EL (cell line): Measurements from ENCODE around the gene RBBP8NL.

Source experiments
- DNase-seq: peaks from one replicate; pipeline ENCODE4 v3.0.0-alpha.2; 2016

RBBP8NL gene

GRCh38 chr20:62427172-62428001 is at the start of gene RBBP8NL:
RBBP8NL (minus strand) TSS chr20:62427539; CDS start chr20:62419647, 7,892 bp downstream.
- no peak for DNase-seq

GRCh38 chr20:62476056-62476838 is 48.9 kb upstream of the RBBP8NL start:
- no peak for DNase-seq

GRCh38 chr20:62475772-62476055 is 48.4 kb upstream of the RBBP8NL start, which contains the start of gene GATA5:
GATA5 (minus strand) TSS chr20:62475995; CDS start chr20:62475521, 474 bp downstream.
- DNase-seq, result no peak

DNA sequence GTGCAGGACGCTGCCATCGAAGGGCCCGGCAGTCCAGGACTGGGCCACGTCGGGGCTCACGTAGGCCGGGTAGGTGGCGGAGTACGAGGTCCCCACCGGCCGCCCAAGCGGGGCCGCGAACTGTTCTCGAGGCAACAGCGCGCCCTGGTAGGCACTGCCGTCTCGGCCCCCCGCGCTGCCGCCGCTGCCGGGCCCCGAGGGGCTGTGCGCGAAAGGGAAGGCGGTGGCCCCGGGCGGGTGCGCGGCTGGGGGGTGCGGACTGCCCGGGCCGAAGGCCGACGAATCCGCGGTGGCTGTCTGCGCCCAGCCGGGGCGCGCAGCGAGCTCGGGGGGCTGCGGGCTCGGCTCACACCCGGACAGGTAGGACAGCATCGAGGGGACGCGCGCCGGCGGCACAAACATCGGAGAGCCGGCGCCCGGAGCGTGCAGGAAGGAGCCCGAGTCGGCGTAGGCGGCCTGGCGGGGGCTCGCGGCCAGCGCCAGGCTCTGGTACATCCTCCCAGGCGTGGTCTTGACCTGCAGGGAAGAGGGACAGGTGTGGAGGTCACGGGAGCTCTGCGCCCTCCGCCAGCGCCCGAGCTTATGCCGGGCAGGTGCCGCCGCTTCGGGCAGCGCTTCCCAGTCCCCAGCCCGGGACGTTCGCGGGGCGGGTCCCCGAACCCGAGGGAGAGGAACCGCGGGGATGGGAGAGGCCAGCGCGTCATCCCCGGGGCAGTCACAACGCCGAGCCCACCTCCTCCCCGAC is 47.9 kb upstream of the RBBP8NL start:
- no peak for DNase-seq

DNA sequence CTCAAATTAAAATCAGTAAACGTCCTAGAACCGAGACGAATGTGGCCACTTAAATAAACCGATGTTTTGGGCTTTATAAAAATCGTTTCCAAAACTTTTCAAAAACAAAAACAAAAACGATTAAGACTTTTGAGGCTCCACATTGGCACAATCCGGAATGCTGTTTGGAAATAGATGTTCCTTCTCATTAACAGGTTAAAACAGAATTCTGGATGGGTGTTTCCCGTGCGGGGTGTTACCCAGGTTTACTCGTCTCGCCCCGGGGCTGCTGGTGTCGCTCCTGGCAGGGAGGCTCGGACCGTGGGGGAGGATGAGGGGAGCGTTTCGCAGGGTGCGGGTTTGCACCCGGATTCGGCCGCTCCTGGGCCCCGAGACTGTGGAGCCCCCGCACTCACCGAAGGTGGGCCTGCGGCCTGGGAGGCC is 47.3 kb upstream of the RBBP8NL start:
- DNase-seq, result no peak

DNA sequence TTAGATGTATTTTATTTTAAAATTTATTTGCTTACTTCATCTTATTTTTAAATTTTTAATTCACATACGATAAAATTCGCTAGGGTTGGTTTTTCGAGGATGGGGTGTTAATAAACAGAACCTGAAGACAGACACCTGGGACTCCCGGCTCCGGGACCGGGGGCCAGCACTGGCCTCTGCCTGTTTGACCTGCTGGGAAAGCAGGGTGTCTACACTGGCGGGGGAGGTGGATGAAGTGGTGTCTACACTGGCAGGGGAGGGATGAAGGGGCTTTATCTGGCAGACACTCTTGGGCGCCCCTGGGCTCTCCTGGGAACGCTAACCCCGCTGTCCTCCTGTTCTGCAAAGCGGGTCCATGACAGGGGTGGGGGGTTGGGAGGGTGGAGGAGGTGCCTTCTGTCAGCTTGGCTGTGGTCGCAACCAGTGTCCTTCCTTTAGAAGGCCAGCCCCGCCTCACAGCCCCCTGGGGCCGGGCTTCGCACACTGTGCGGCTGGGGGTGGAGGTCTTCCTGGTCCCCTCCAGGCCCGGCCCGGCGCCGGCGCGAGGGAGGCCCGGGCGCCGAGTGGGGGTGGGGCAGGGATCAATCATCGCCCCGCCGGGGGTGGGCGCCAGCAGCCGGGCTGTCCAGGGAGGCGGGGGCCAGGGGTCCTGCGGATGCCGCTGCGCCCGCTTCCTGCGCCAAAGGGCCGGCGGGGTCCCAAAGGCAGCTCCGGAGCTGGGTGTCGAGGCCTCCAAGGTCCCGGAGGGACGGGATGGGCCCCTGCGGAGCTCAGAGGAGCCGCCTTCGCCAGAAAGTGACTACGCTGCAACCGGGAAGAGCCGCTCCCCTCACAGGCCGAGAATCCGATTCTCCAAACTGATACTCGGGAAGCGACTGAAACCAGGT is 46.6 kb upstream of the RBBP8NL start:
- DNase-seq, result no peak

DNA sequence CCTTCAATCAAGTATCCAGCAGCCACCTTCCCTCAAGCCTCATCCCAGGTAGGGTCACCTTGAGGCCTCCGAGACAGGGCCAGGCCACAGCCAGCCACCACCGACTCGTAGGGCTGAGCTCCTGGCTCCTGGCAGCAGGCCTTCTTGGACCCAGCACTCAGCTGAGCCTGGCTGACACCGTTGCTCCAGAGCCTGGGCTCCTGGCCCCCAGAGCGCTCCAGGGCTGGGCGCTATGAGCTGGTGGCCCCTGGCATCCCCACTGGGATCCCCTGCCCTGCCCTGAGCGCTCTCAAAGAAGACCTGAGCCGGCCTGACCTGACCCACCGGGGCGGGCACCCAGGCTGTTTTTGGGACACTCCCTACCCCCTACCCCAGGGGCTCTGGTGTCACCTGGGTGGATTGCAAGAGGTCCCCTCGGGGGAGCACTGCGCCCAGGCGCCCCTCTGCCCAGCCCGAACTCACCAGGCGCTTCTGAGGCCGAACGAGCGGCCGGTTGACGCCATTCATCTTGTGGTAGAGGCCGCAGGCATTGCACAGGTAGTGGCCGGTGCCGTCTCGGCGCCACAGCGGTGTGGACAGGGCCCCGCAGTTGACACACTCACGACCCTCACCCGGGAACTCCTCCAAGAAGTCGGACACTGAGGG is 45.7 kb upstream of the RBBP8NL start:
- no peak for DNase-seq

DNA sequence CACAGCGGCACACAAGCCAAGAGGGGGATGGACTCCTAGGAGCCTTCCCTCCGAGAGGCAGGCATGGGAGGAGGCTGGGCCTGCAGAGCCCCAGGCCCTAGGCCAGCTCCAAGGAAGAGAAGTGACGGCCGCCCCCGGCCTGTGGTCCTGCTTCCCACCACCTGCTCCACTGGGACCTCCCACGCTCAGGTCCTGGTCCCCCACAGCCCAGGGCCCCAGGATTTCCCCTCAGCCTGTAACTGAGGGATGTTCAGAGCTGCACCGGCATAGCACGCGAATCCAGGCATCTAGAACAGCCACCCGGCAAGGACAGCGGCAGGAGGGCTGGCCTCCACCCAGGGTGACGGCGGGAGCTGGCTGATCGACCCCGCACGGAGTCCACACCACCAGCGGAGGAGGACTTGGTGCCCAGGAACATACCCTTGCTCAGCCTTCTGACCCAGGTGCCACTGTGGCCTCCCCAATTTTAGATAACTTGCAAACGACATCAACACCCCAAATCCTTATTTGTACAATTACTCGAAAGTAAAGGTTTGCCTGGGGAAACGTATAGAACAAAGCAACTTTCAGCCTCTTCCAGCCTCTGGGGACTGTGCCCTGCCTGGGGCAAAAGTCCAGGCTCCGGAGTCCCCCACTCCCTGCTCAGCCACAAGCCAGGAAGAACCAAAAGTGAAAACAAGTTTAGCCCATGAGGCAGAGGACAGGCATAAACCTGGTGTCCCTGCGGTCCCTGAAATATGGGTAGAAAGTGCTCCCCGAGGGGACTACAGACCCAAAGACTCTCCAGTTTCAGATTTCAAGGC is 45.0 kb upstream of the RBBP8NL start:
- no peak for DNase-seq

DNA sequence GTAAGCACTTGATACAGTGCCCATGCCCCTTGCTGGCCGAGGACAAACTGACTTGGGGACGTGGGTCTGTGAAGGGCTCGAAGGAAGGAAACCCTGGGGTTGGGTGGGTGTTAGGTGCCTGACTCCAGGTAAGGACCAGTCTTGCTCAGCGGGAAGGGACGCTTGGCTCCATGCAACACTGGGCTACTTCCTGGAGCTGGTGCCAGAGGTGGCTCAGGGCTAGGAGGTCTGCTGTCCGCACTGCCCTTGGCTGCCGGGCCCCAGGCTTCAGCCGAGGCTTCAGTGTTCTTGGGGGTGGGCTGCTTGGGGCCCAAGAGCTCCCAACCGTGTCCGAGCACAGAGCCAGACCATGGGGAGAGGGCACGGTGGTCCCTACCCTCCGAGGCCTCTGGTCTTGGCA is 43.1 kb upstream of the RBBP8NL start:
- no peak for DNase-seq

DNA sequence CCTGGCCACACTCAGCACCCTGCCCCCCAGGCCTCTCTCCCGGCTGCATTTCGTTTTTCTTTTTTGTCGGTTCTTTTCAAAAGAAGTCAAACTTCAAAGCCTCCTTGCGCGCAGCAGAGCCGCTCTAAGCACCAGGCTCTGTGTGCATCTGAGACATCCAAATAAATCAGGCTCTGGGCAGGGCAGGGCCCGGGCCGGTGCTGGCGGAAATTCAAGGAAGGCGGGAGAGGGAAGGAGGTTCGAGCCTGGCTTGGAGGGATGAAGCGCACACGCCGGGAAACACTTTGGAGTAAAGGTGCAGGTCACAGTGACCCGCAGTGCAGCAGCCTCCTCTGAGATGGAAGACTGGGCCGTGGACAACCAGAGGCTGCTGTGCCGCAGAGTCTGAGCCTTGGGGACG is 42.7 kb upstream of the RBBP8NL start:
- no peak for DNase-seq

DNA sequence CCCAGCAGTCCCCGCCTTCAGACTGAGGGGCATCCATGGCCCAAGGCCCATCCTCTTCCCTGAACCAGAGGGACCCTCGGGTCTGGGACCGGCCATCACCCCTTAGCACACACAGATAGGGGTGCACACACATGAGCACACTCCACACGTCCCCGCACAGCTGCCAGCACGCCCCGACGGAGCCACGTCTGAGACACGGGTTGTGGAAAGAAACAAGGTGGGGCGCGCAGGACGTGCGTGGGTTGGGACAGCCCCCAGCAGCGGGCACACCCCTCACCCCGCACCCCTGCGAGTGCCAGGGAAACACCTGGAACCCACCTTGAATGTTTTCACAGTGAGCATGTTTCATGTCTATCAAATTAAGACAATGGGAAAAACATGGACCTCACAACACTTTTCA is 42.0 kb upstream of the RBBP8NL start:
- no peak for DNase-seq

GRCh38 chr20:62466806-62467537 is 39.6 kb upstream of the RBBP8NL start:
- no peak for DNase-seq

GRCh38 chr20:62466072-62466760 is 38.9 kb upstream of the RBBP8NL start:
- no peak for DNase-seq

GRCh38 chr20:62464990-62465389 is 37.7 kb upstream of the RBBP8NL start:
- DNase-seq, result no peak

DNA sequence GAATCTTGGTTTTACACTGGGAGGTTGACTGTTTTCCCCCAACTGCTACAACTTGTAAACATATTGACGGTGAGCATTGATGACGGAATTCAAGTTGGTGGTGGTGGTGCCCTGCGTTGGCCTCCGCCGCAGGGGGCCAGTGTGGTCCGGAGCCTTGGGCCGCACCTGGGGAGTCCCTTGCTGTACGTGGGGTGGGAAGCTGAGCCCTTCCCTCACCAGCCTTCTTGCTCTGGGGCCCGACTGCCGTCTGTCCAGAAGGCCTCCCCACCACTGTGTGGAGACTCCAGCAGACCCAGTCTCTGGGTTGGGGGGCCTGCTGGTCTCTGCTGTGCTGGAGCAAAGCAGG is 37.1 kb upstream of the RBBP8NL start:
- DNase-seq, result no peak

DNA sequence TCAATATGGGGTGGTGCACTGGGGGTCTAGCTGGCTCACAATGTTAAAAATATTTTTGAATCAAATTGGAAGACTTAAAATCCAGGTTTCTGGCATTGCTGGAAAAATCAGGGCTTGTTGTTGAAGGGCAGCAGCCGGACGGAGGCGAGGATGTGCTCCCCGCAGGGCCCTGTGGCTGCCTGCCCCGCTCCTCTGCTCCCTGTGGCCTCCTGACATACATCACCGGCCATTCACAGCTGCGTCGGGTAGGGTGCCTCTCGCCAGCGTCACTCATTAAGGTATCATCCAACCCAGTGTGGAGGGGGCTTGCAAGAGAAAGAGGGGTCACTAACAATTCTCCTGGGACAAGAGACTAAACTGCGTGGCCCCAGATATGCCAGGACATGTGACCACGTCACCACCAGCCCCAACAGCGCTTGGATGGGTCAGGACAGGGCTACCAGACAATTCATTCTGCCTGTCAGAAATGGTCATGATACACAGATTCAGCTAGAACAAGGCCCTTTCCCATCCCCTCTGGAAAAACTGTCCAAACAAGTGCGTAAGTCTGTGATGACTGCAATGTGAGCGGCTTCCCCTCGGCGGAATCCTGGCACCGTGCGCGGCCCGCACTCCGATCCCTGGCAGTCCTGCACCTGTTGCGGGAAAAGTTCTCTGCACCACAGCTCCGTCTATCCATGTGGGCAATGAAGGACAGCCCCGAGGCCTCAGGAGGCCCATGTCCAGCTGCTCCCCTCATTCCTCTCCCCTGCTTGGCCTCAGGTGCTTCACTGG is 36.5 kb upstream of the RBBP8NL start:
- DNase-seq, result no peak

GRCh38 chr20:62462976-62463592 is 35.7 kb upstream of the RBBP8NL start:
- no peak for DNase-seq

DNA sequence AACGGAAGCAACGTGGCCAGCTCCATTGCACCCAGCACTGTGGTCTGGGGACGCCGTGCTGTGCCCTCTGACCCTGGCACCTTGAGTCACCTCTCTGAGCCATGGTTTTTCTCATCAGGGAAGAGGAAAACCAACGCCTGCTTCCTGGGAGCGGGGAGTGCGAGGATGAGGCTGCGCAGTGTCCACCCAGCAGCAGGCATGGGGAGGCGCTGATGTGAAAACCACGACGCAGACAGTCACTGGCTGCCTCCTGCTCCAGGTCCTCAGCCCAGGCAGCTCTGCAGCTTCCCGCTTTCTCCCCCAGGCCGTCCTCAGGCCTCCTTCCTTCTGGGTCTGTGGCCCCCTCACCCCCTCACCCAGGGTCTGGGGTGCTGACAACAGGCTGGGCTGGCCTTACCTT is 34.5 kb upstream of the RBBP8NL start:
- no peak for DNase-seq

GRCh38 chr20:62461157-62461556 is 33.8 kb upstream of the RBBP8NL start:
- DNase-seq, result no peak
